NT2/D1 (cell line): ENCODE measurements around the gene SPSB4.
"Not testable (repeated sequence)": the region's sequence is repeated elsewhere in the genome, so short reads cannot be mapped to it uniquely, and the experiment has no call there.

Experiments used
- DNase-seq: peaks from one replicate; pipeline ENCODE4 v3.0.0-alpha.2; 2011; ENCODE audit warnings: low read depth, low spot score
- H3K27me3 ChIP-seq: 2 replicates; pipeline ENCODE4 v1.6.0; 2011; ENCODE audit warnings: mild to moderate bottlenecking; ENCODE audit not compliant: insufficient read length, insufficient read depth
- H3K36me3 ChIP-seq: 2 replicates; pipeline ENCODE4 v1.6.1; 2011; ENCODE audit warnings: mild to moderate bottlenecking, low read length, mixed read lengths; ENCODE audit not compliant: insufficient read depth, insufficient read length
- H3K4me1 ChIP-seq: 2 replicates; pipeline ENCODE4 v1.5.1; 2011; ENCODE audit not compliant: insufficient read depth, insufficient read length
- H3K4me3 ChIP-seq: 2 replicates; pipeline ENCODE4 v1.5.1; 2011; ENCODE audit warnings: low read depth; ENCODE audit not compliant: insufficient read length
- H3K9ac ChIP-seq: 2 replicates; pipeline ENCODE4 v1.6.0; 2011; ENCODE audit warnings: low read depth; ENCODE audit not compliant: insufficient read length
- H3K9me3 ChIP-seq: 2 replicates; pipeline ENCODE4 v1.5.1; 2011; ENCODE audit warnings: mild to moderate bottlenecking, low read length; ENCODE audit not compliant: insufficient read depth
- SUZ12 ChIP-seq: IDR thresholded peaks from 2 replicates; pipeline ENCODE4 v1.6.1; 2011; ENCODE audit not compliant: insufficient read length, insufficient read depth; ENCODE audit errors: extremely low read depth
- YY1 ChIP-seq: IDR thresholded peaks from 2 replicates; pipeline ENCODE4 v1.6.1; 2011; ENCODE audit not compliant: insufficient read length, insufficient read depth
- ZNF274 ChIP-seq: IDR thresholded peaks from 2 replicates; pipeline ENCODE4 v1.6.1; 2011; ENCODE audit warnings: mild to moderate bottlenecking, low read depth, low read length

The SPSB4 gene

GRCh38 chr3:141109751-141110150 is 58.6 kb downstream of the SPSB4 start:
- Histone ChIP-seq H3K9ac (no peak overlapping the region), H3K36me3 (peaks cover 11% of the 10 kb centered on the region), H3K9me3 (peaks cover 16% of the 10 kb centered on the region; the same call in 1 of the 2 replicates), H3K4me3 (no peak overlapping the region), H3K27me3 (no peaks in the 10 kb centered on the region), H3K4me1 (peaks cover 6% of the 10 kb centered on the region)
- no peak for DNase-seq
- TF ChIP-seq YY1: no peak
- no peak for TF ChIP-seq ZNF274
- TF ChIP-seq SUZ12: no peak

DNA sequence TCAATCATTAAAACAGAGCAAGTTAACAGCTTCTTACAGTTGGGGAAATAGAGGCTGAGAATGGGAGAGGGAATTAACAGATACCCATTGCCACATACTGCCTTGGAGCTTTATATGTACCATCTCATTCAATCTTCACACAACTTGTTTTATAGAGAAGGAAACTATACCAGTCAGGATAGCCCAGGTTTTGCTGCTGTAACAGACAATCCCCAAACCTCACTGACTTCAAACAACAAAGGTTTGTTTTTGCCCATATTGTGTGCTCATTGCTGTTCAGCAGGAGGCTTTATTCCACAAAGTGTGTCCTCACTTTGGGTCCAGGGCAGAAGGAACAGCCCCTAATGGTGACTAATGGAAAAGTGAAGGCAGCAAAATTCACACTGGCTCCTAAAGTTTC is 59.2 kb downstream of the SPSB4 start:
- H3K27me3 ChIP-seq: no peaks in the 10 kb centered on the region
- H3K4me3 ChIP-seq: no peak overlapping the region
- no peak overlapping the region for H3K9ac ChIP-seq
- no peak for DNase-seq
- peaks cover 2% of the 10 kb centered on the region for H3K4me1 ChIP-seq
- peaks cover 11% of the 10 kb centered on the region for H3K36me3 ChIP-seq
- H3K9me3 ChIP-seq: peaks cover 16% of the 10 kb centered on the region; the same call in 1 of the 2 replicates
- TF ChIP-seq YY1 (no peak), SUZ12 (no peak), ZNF274 (no peak)

GRCh38 chr3:141111364-141112155 is 60.4 kb downstream of the SPSB4 start:
- Histone ChIP-seq H3K4me3 (no peak overlapping the region), H3K27me3 (no peaks in the 10 kb centered on the region), H3K9me3 (peaks cover 22% of the 10 kb centered on the region; the same call in 1 of the 2 replicates), H3K9ac (no peak overlapping the region), H3K36me3 (peaks cover 11% of the 10 kb centered on the region), H3K4me1 (no peaks in the 10 kb centered on the region)
- no peak for DNase-seq
- TF ChIP-seq SUZ12: no peak
- no peak for TF ChIP-seq ZNF274
- TF ChIP-seq YY1: no peak

GRCh38 chr3:141112686-141113297 is 61.6 kb downstream of the SPSB4 start:
- no peak for DNase-seq
- Histone ChIP-seq H3K9me3 (peaks cover 22% of the 10 kb centered on the region; the same call in 1 of the 2 replicates), H3K4me1 (no peaks in the 10 kb centered on the region)

GRCh38 chr3:141113680-141114079 is 62.5 kb downstream of the SPSB4 start:
- H3K9ac ChIP-seq, H3K4me3 ChIP-seq, H3K27me3 ChIP-seq, DNase-seq, H3K4me1 ChIP-seq: not testable (repeated sequence)
- H3K36me3 ChIP-seq: peaks cover 11% of the 10 kb centered on the region
- peaks cover 22% of the 10 kb centered on the region; the same call in 1 of the 2 replicates for H3K9me3 ChIP-seq

More at GRCh38 chr3:141112686-141113297, 61.6 kb downstream of the SPSB4 start:
- Histone ChIP-seq H3K36me3 (peaks cover 11% of the 10 kb centered on the region), H3K9ac (no peak overlapping the region), H3K27me3 (no peaks in the 10 kb centered on the region), H3K4me3 (no peak overlapping the region)
- TF ChIP-seq ZNF274 (no peak), YY1 (no peak), SUZ12 (no peak)

DNA sequence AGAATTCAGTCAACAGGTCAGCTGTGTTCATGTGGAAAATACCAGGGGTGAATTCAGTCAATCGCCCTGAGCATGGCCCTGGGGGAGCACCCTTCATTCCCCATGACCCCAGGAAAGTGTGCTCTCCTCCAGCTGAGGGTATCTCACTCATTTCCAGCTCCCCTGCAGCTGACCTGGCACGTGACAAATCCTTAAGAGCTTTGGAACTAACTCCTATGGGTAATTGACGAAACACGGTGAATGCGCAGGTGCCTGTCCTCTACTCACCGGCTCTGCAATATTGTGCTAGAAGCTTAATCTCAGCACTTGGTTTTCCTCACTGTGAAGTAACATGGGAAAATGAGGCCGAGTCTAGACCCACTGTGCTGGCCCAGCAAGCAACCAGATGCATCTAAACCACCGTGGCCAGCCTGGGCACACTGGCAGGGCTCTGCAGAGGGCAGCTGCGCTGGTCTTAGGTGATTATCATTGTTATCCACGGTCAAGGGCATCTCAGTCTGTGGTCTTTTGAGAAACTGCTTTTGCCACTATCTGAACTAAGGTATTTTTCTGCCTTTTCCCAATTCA is 63.1 kb downstream of the SPSB4 start:
- H3K27me3 ChIP-seq: no peaks in the 10 kb centered on the region
- H3K9me3 ChIP-seq: peaks cover 20% of the 10 kb centered on the region; the same call in 1 of the 2 replicates
- TF ChIP-seq ZNF274 (no peak), YY1 (no peak), SUZ12 (no peak)
- no peak overlapping the region for H3K4me3 ChIP-seq
- no peak overlapping the region for H3K9ac ChIP-seq
- no peaks in the 10 kb centered on the region for H3K4me1 ChIP-seq
- DNase-seq: no peak
- H3K36me3 ChIP-seq: peaks cover 10% of the 10 kb centered on the region

- no peak for DNase-seq
- no peak overlapping the region for H3K9ac ChIP-seq
- H3K4me3 ChIP-seq: no peak overlapping the region
- H3K36me3 ChIP-seq: peaks cover 6% of the 10 kb centered on the region
- H3K9me3 ChIP-seq: peaks cover 14% of the 10 kb centered on the region; the same call in 1 of the 2 replicates
- no peaks in the 10 kb centered on the region for H3K27me3 ChIP-seq
- no peak for TF ChIP-seq YY1
- no peak for TF ChIP-seq ZNF274
- TF ChIP-seq SUZ12: no peak
- H3K4me1 ChIP-seq: no peaks in the 10 kb centered on the region
These were observed 63.8 kb downstream of the SPSB4 start for GRCh38 chr3:141114816-141115460.
